Uterus (tissue), 4 donors: ENCODE data around the gene FAM163B. TPM values are rescaled to one million over a fixed set of nuclear protein-coding genes. Genes with fewer than 3 reads are reported as not detected.

Source experiments
- DNase-seq, 2 donors: peaks; one replicate each; pipeline ENCODE4 v3.0.0-alpha.2; 2019 to 2020
- H3K27ac ChIP-seq, 2 donors: fragments of 200-600 bp; sonication (generic); 1 replicate in 1 of 2; 2 replicates in 1 of 2; pipeline ENCODE4 v1.5.1; 2016 to 2018
- H3K27me3 ChIP-seq, 2 donors: fragments of 200-600 bp; sonication (generic); one replicate each; pipeline ENCODE4 v1.5.1; 2018 to 2019; ENCODE audit warnings: control low read depth in 1 of 2
- H3K36me3 ChIP-seq, 2 donors: fragments of 200-600 bp; sonication (generic); one replicate each; pipeline ENCODE4 v1.5.1; 2019; ENCODE audit warnings: control low read depth in 1 of 2
- H3K4me1 ChIP-seq, 2 donors: fragments of 200-600 bp; sonication (generic); one replicate each; pipeline ENCODE4 v1.5.1; 2018 to 2019; ENCODE audit warnings: control low read depth in 1 of 2
- H3K4me3 ChIP-seq, 2 donors: fragments of 200-600 bp; sonication (generic); 1 replicate in 1 of 2; 2 replicates in 1 of 2; pipeline ENCODE4 v1.5.1; 2018 to 2019; ENCODE audit warnings: mild to moderate bottlenecking in 1 of 2
- H3K9me3 ChIP-seq, 2 donors: fragments of 200-600 bp; sonication (generic); one replicate each; pipeline ENCODE4 v1.5.1; 2019; ENCODE audit warnings: control low read depth in 1 of 2
- POLR2A ChIP-seq, 2 donors: fragments of 450-650 bp; IDR thresholded peaks; one replicate each; pipeline ENCODE4 v1.6.1; 2016; ENCODE audit warnings: antibody characterized with exemption in 2 of 2, mild to moderate bottlenecking in 1 of 2, moderate library complexity in 1 of 2
- intact Hi-C: fragments of 100-400 bp; cut with DNase I; formaldehyde crosslinking; loops from one replicate; pipeline ENCODE4 v1.15.1; 2023; ENCODE audit warnings: low total_unique reads
- total RNA-seq, 4 donors: library from RNA; depleted of rRNA in 3 of 4; stranded (reverse); fragments of >200 nt in 3 of 4; gene quantifications; one replicate each; pipeline versions ENCODE4 v1.1.0 to v1.2.4, GENCODE V29; 2014 to 2023
- TF ChIP-seq, protein P1 (sequence below), 4 experiments: fragments of 200-600 bp in 2 of 4; fragments of 450-650 bp in 2 of 4; sonication (generic) in 2 of 4; IDR thresholded peaks; one replicate each; pipeline ENCODE4 v1.5.1; 2016 to 2019; ENCODE audit warnings: antibody characterized with exemption in 4 of 4, mild to moderate bottlenecking in 2 of 4, moderate library complexity in 1 of 4
- donor health status: DM: yes; HTN: yes; CAD: no.

The FAM163B gene
- total RNA-seq, 4 donors from 2014 or later = not detected

DNA sequence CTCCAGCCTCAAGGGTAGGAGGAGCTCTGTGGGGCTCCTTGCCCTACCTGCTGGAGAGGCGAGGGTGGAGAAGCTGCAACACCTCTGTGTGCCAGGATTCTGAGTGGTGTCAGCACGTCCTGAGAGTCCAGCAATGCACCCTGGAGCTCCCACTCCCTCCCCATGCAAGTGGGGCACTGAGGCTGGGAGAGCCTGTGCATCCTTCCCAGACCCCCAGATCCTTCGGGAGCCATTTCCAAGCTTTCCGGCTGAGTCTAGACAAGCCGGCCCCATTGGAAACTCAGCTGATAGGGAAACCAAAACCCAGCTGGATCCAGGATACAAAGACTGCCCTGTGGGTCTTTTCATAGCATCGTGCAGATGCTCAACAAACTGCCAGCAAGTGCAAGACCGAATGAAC is 1.8 kb downstream of the FAM163B start:
- Histone ChIP-seq H3K4me1 (peaks cover 0 to 4% of the 10 kb centered on the region in 2 donors), H3K9me3 (no peaks in the 10 kb centered on the region), H3K27me3 (peaks cover 0 to 6% of the 10 kb centered on the region in 2 donors), H3K4me3 (no peak overlapping the region), H3K27ac (no peak overlapping the region), H3K36me3 (no peaks in the 10 kb centered on the region)
- DNase-seq = no peak
- TF ChIP-seq POLR2A (IDR thresholded peaks at IDR 0.05) = no peak
- TF ChIP-seq, protein P1, sequence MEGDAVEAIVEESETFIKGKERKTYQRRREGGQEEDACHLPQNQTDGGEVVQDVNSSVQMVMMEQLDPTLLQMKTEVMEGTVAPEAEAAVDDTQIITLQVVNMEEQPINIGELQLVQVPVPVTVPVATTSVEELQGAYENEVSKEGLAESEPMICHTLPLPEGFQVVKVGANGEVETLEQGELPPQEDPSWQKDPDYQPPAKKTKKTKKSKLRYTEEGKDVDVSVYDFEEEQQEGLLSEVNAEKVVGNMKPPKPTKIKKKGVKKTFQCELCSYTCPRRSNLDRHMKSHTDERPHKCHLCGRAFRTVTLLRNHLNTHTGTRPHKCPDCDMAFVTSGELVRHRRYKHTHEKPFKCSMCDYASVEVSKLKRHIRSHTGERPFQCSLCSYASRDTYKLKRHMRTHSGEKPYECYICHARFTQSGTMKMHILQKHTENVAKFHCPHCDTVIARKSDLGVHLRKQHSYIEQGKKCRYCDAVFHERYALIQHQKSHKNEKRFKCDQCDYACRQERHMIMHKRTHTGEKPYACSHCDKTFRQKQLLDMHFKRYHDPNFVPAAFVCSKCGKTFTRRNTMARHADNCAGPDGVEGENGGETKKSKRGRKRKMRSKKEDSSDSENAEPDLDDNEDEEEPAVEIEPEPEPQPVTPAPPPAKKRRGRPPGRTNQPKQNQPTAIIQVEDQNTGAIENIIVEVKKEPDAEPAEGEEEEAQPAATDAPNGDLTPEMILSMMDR (IDR thresholded peaks at IDR 0.05) = no peak
- intact Hi-C loops = no loop called here

DNA sequence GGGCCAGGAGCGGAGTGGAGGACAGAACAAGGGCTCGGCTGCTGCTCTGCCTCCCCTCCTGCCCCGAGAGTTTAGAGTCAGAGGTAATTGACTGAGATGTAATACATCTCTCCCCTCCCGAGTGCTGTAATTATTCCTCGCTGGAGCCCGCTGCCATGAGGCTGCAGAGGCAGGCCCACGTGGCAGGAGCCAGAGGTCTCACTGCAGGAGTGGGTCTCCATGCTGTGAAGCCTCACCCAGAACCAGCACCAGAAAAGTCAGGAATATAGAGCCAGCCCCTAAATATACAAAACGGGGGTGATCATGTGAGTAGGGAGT is 2.5 kb downstream of the FAM163B start:
- H3K27me3 ChIP-seq = peaks cover 0 to 6% of the 10 kb centered on the region in 2 donors
- TF ChIP-seq, protein P1 (IDR thresholded peaks at IDR 0.05) = no peak
- TF ChIP-seq POLR2A (IDR thresholded peaks at IDR 0.05) = no peak

DNA sequence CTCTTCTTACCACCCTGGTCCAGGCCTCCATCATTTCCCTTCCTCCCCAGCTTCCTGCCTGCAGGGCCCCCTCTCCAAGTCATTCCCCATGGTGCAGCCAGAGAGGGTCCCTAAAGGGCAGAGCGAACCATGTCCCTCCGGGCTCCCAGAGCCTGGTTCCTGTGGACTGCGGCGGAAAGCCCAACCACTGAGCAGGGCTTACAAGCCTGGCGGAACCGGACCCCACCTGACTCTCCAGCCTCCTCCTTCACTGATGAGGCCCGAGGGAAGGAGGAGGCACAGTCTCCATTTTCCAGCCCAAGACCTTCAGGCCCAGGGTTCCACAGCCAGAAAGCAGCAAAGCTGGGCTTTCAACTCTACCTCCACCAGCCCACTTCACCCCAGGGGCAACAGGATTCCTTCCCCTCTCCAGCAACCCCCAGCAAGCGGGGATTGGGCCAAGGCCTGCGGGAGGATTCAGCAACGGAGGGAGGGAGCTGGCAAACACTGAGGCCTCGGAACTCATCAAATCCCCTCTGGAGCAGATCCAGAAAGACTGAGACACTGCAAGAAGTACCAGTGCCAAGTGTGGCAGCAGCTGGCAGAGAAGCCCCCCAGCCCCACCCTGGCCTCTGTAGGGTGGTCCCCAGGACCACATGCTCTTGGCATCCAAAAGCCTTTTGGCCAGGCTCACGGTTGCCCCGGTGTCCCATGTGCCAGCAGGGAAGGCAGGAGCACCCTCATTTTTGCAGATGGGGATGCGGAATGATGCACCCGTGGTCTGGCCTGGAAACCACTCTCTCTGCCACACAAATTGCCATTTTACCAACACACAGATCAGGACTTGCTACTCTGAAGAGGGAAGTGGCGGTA is 3.1 kb downstream of the FAM163B start:
- Histone ChIP-seq H3K36me3 (no peaks in the 10 kb centered on the region), H3K4me3 (no peak overlapping the region), H3K27me3 (peaks cover 0 to 6% of the 10 kb centered on the region in 2 donors), H3K27ac (no peak overlapping the region), H3K4me1 (peaks cover 0 to 4% of the 10 kb centered on the region in 2 donors), H3K9me3 (no peaks in the 10 kb centered on the region)
- intact Hi-C loops = no loop called here
- no peak for DNase-seq
- TF ChIP-seq, protein P1 (IDR thresholded peaks at IDR 0.05) = no peak
- TF ChIP-seq POLR2A (IDR thresholded peaks at IDR 0.05) = no peak

More for the DNA sequence above, 2.5 kb downstream of the FAM163B start:
- H3K4me3 ChIP-seq = no peak overlapping the region
- DNase-seq = no peak
- H3K36me3 ChIP-seq = no peaks in the 10 kb centered on the region
- intact Hi-C loops = no loop called here
- peaks cover 0 to 4% of the 10 kb centered on the region in 2 donors for H3K4me1 ChIP-seq
- H3K9me3 ChIP-seq = no peaks in the 10 kb centered on the region
- no peak overlapping the region for H3K27ac ChIP-seq

DNA sequence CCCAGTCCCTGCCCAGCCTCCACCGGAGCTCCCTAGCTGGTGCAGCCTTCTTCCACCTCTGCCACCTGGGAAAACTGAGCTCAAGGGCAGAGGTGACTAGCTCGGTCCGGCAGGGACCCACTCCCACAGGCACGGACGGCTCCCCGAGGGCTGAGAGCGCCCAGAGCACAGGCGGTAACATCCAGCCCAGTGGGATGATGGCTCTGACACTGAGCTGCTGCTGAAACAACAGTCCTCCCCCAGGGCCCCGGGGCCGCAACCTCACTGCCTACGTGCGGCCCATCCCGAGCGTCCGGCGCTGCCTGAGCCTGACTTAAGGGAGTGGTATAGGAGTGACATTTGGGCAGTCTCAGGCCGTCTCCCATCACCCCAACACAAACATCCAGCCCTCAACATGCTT is 3.7 kb downstream of the FAM163B start:
- Histone ChIP-seq H3K4me1 (peaks cover 0 to 4% of the 10 kb centered on the region in 2 donors), H3K9me3 (no peaks in the 10 kb centered on the region), H3K27me3 (peaks cover 0 to 6% of the 10 kb centered on the region in 2 donors), H3K4me3 (no peak overlapping the region), H3K36me3 (no peaks in the 10 kb centered on the region), H3K27ac (no peak overlapping the region)
- DNase-seq = no peak
- TF ChIP-seq, protein P1 (IDR thresholded peaks at IDR 0.05) = no peak
- no peak for TF ChIP-seq POLR2A (IDR thresholded peaks at IDR 0.05)
- intact Hi-C loops = no loop called here

DNA sequence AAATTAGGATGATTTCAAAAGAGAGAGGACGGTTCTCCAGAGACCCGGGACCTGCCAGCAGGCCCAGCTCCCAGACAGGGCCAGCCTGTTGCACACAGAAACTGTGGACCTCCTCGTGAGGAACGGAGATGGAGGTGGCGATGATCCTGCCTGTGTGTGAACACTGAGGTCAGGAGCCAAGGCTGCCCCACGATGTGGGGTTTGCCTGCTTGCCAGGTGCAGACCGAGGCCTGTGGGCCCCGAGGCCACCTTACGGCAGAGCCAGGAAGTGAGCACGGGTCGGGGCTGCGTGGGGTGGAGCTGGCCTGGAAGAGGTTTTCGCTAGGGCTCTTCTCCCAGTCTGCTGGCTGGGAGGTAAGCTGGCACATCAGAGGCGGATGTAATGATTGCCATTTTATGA is 4.3 kb downstream of the FAM163B start:
- Histone ChIP-seq H3K27me3 (peaks cover 0 to 6% of the 10 kb centered on the region in 2 donors), H3K4me3 (no peak overlapping the region), H3K36me3 (no peaks in the 10 kb centered on the region), H3K9me3 (no peaks in the 10 kb centered on the region), H3K4me1 (peaks cover 0 to 4% of the 10 kb centered on the region in 2 donors), H3K27ac (no peak overlapping the region)
- intact Hi-C loops = no loop called here
- no peak for DNase-seq
- TF ChIP-seq, protein P1 (IDR thresholded peaks at IDR 0.05) = no peak
- no peak for TF ChIP-seq POLR2A (IDR thresholded peaks at IDR 0.05)
